GM19372 (cell line): Measurements from ENCODE around the gene PTN.
"Not testable (repeated sequence)": the region's sequence is repeated elsewhere in the genome, so short reads cannot be mapped to it uniquely, and the experiment has no call there.

Experiments
- ATAC-seq: cut with Tn5 transposase; IDR thresholded peaks from one replicate; pipeline ENCODE4 v1.9.1; 2021; ENCODE audit warnings: mild to moderate bottlenecking, low read depth, moderate library complexity; ENCODE audit not compliant: unreplicated experiment

PTN gene

GRCh38 chr7:137196648-137197047 lies 146.9 kb downstream of the PTN start:
- ATAC-seq = no peak

DNA sequence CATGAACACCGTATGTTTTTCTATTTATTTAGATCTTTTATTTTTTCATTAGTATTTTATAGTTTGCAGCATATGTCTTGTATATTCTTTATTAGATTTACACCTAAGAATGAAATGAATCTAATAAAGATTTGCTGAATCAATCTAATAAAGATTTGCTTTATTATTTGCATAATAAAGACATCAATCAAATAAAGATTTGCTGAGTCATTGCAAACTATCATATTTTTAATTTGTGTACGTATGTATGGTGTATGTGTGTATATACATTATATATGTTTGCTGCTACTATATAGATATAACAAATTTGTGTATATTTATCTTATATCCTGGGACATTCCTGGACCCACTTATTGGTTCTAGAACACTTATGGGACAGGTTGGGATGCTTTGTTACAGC lies 147.5 kb downstream of the PTN start:
- no peak for ATAC-seq

DNA sequence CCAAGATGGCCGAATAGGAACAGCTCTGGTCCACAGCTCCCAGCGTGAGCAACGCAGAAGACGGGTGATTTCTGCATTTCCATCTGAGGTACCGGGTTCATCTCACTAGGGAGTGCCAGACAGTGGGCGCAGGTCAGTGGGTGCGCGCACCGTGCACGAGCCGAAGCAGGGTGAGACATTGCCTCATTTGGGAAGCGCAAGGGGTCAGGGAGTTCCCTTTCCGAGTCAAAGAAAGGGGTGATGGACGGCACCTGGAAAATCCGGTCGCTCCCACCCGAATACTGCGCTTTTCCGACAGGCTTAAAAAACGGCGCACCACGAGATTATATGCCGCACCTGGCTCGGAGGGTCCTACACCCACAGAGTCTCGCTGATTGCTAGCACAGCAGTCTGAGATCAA lies 161.9 kb downstream of the PTN start:
- ATAC-seq = not testable (repeated sequence)
